Breast epithelium (tissue), 4 donors: ENCODE data around the gene PPIC. TPM values are rescaled to one million over a fixed set of nuclear protein-coding genes. Genes with fewer than 3 reads are reported as not detected.

Experiments
- DNase-seq, 2 donors: peaks; one replicate each; pipeline ENCODE4 v3.0.0-alpha.2; 2019; ENCODE audit warnings: low spot score in 2 of 2
- H3K27ac ChIP-seq, 2 donors: fragments of 200-600 bp; sonication (generic) in 1 of 2; one replicate each; pipeline ENCODE4 v1.5.1; 2016 to 2019; ENCODE audit warnings: mild to moderate bottlenecking in 1 of 2
- H3K27me3 ChIP-seq, 2 donors: fragments of 200-600 bp; sonication (generic) in 1 of 2; one replicate each; pipeline versions ENCODE4 v1.5.1 to v1.6.0; 2017 to 2019; ENCODE audit warnings: control low read depth in 1 of 2, mild to moderate bottlenecking in 1 of 2
- H3K36me3 ChIP-seq: fragments of 200-600 bp; one replicate; pipeline ENCODE4 v1.5.1; 2019
- H3K4me1 ChIP-seq, 2 donors: fragments of 200-600 bp; sonication (generic); one replicate each; pipeline ENCODE4 v1.5.1; 2016 to 2019; ENCODE audit warnings: control low read depth in 1 of 2
- H3K4me3 ChIP-seq, 3 donors: fragments of 200-600 bp; sonication (generic); 1 replicate in 2 of 3; 2 replicates in 1 of 3; pipeline ENCODE4 v1.5.1; 2016 to 2019; ENCODE audit warnings: mild to moderate bottlenecking in 3 of 3, moderate library complexity in 2 of 3
- H3K9me3 ChIP-seq, 2 donors: fragments of 200-600 bp; sonication (generic) in 1 of 2; one replicate each; pipeline ENCODE4 v1.5.1; 2016 to 2019; ENCODE audit warnings: control low read depth in 1 of 2
- POLR2A ChIP-seq: fragments of 450-650 bp; IDR thresholded peaks from one replicate; pipeline ENCODE4 v1.6.1; 2016; ENCODE audit warnings: antibody characterized with exemption, mild to moderate bottlenecking, moderate library complexity
- POLR2AphosphoS5 ChIP-seq, 3 donors: sonication (generic); formaldehyde crosslinking; IDR thresholded peaks; one replicate each; pipeline ENCODE4 v1.6.1; 2017; ENCODE audit warnings: antibody characterized with exemption in 3 of 3
- intact Hi-C: fragments of 100-400 bp; cut with DNase I; formaldehyde crosslinking; loops from one replicate; pipeline ENCODE4 v1.15.1; 2023; ENCODE audit warnings: low total_unique reads
- total RNA-seq, 3 donors: library from RNA; depleted of rRNA; stranded (reverse); fragments of >200 nt; gene quantifications; one replicate each; pipeline ENCODE4 v1.1.0, GENCODE V29; 2016
- TF ChIP-seq, protein P1 (sequence below), 3 donors: fragments of 450-650 bp; IDR thresholded peaks; one replicate each; pipeline ENCODE4 v1.5.1; 2016 to 2017; ENCODE audit warnings: antibody characterized with exemption in 3 of 3, mild to moderate bottlenecking in 3 of 3, moderate library complexity in 3 of 3

PPIC gene
- total RNA-seq, 3 donors from 2014 or later: 18.7 to 33.1 (median 30.3) TPM

DNA sequence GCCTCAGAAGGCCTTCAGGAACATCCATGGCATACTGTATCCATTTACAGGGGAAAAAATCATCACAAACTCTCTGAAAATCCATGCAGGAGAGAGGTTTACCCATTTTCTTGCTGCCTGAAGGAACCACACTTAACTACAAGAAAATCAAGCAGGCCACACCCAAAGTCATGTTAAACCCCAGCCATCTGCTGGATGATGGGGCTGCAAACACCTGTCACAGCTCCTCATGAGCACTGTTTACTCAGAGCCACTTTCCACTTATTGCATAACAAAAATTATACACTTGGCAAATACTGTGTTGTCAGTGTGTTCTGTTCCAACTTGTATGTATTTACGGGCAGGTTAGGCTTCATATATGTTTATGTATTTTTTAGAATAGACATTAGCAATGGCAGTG, 35.8 kb downstream of the PPIC start:
- H3K27ac ChIP-seq: no peak overlapping the region
- no peak for TF ChIP-seq POLR2AphosphoS5 (IDR thresholded peaks at IDR 0.05)
- TF ChIP-seq, protein P1, sequence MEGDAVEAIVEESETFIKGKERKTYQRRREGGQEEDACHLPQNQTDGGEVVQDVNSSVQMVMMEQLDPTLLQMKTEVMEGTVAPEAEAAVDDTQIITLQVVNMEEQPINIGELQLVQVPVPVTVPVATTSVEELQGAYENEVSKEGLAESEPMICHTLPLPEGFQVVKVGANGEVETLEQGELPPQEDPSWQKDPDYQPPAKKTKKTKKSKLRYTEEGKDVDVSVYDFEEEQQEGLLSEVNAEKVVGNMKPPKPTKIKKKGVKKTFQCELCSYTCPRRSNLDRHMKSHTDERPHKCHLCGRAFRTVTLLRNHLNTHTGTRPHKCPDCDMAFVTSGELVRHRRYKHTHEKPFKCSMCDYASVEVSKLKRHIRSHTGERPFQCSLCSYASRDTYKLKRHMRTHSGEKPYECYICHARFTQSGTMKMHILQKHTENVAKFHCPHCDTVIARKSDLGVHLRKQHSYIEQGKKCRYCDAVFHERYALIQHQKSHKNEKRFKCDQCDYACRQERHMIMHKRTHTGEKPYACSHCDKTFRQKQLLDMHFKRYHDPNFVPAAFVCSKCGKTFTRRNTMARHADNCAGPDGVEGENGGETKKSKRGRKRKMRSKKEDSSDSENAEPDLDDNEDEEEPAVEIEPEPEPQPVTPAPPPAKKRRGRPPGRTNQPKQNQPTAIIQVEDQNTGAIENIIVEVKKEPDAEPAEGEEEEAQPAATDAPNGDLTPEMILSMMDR (IDR thresholded peaks at IDR 0.05): no peak
- no peak for TF ChIP-seq POLR2A
- H3K4me3 ChIP-seq: no peak overlapping the region
- no peaks in the 10 kb centered on the region for H3K27me3 ChIP-seq
- no peaks in the 10 kb centered on the region for H3K36me3 ChIP-seq
- no peaks in the 10 kb centered on the region for H3K4me1 ChIP-seq
- intact Hi-C loops: no loop called here
- H3K9me3 ChIP-seq: no peaks in the 10 kb centered on the region
- no peak for DNase-seq

DNA sequence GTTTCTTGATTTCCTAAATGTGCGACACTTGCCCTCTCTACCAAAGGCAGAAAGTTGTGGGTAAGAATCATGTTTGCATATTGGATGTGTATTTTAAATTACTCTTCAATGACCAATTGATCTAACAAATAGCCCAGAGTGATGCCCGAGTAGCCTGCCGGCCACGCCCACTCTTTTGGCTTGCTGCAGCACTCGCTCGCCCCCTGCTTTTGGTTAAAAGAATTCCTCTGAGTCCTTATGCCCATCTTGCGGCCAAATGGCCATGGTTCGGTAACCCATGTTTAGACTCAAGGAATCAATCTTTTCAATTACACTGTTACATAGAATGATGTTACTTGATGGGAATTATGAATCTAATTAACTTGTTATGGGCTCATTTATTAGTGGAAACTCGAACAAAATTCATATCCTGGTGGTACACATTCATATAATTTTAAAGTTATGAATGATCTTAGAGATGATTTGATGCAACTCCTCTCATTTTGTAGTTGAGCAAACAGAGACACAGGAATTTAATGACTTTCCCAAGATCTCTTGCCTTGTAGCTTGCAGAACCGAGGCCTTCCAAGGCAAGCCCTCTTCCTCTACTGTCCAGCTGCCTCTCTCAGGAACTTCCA, 36.5 kb downstream of the PPIC start:
- no peaks in the 10 kb centered on the region for H3K27me3 ChIP-seq
- TF ChIP-seq, protein P1 (IDR thresholded peaks at IDR 0.05): no peak
- TF ChIP-seq POLR2A (no peak), POLR2AphosphoS5 (IDR thresholded peaks at IDR 0.05) (no peak)
- no peaks in the 10 kb centered on the region for H3K4me1 ChIP-seq
- intact Hi-C loops: no loop called here
- no peaks in the 10 kb centered on the region for H3K36me3 ChIP-seq
- no peaks in the 10 kb centered on the region for H3K9me3 ChIP-seq
- DNase-seq: no peak
- no peak overlapping the region for H3K27ac ChIP-seq
- no peak overlapping the region for H3K4me3 ChIP-seq

DNA sequence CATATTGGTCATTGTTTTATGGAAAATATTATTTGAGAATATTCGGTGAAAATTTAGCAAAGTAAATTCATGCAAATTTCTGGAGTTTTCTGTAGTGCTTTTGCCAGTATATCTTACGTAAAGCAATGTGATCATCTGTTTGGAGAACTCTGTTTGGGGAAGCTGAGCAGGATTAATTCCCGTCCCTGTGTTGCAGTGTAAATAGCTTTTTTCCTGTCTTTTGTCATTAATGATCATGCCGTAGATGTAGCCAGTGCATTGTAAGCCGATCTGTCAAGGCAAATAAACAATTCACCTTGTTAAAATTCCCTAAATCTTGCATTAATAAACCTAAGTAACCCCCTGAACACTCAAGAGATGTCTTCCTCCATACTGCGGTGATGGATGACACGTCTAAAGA, 39.2 kb downstream of the PPIC start:
- TF ChIP-seq POLR2A (no peak), POLR2AphosphoS5 (IDR thresholded peaks at IDR 0.05) (no peak)
- TF ChIP-seq, protein P1 (IDR thresholded peaks at IDR 0.05): no peak
- Histone ChIP-seq H3K27me3 (no peaks in the 10 kb centered on the region), H3K4me3 (no peak overlapping the region), H3K27ac (no peak overlapping the region), H3K4me1 (no peaks in the 10 kb centered on the region), H3K9me3 (no peaks in the 10 kb centered on the region), H3K36me3 (no peaks in the 10 kb centered on the region)
- no peak for DNase-seq
- intact Hi-C loops: no loop called here

DNA sequence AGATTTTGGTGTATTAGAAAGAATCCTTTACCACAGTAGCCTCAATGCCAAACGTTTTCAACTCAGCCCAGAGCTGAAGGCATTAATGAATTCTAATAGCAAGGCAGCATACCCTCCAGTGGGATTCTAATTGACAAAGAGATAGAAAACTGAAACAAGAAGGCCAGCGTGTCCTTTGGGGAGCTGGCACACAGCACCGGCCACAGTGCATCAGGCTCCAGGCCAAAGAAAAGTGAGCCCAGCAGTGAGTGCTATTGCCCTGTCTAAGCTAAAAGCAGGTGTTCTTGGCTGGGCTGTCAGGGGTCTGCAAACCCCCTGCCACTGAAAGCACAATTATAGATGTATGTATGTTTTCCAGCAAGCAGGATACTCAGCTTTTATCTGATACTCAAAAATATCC, 40.4 kb downstream of the PPIC start:
- no peaks in the 10 kb centered on the region for H3K9me3 ChIP-seq
- H3K36me3 ChIP-seq: no peaks in the 10 kb centered on the region
- no peak for DNase-seq
- TF ChIP-seq, protein P1 (IDR thresholded peaks at IDR 0.05): no peak
- TF ChIP-seq POLR2A (no peak), POLR2AphosphoS5 (IDR thresholded peaks at IDR 0.05) (no peak)
- H3K27ac ChIP-seq: no peak overlapping the region
- no peak overlapping the region for H3K4me3 ChIP-seq
- no peaks in the 10 kb centered on the region for H3K4me1 ChIP-seq
- intact Hi-C loops: no loop called here
- H3K27me3 ChIP-seq: no peaks in the 10 kb centered on the region

DNA sequence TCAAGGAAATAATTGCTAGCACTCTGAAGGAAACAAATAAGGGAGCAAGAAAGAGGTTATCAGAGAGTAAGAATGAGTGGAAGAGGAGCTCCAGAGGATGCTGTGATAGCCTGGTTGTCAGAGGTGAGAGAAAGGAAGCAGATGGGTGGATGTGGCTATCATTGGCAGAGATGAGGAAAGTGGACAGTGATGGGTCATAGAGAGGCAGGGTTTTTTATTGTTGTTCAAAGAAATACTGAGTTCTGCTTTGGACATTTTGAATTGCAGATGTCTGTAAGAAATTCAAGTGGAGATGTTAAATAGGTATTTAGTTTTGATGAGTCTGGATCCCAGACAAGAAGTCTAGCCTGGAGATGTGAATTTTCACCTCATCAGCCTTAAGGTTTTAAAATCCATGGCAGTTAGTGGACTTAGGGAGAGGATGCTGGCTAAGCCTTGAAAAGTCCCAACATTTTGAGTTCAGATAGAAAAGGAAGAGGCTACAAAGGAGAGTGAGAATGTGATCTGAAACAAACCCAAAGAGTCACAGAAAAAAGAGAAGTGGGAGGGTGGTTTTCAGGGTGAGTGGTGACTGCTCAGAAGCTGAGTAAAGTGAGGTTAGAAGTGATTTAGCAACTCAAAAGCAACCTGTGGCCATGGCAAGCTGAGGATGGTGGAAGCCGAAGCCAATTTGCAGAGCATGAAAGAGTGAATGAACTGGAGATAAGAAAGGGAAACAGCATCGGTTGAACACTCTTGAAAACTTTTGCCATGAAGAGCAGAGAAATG, 50.4 kb downstream of the PPIC start:
- TF ChIP-seq POLR2AphosphoS5 (IDR thresholded peaks at IDR 0.05) (no peak), POLR2A (no peak)
- TF ChIP-seq, protein P1 (IDR thresholded peaks at IDR 0.05): no peak
- no peak overlapping the region for H3K27ac ChIP-seq
- H3K27me3 ChIP-seq: no peaks in the 10 kb centered on the region
- DNase-seq: no peak
- intact Hi-C loops: loop anchor here (2.0 kb wide), 1 partner anchor 61 kb away; no protein-coding TSS in a partner anchor
- no peaks in the 10 kb centered on the region for H3K9me3 ChIP-seq
- no peaks in the 10 kb centered on the region for H3K4me1 ChIP-seq
- H3K36me3 ChIP-seq: no peaks in the 10 kb centered on the region
- H3K4me3 ChIP-seq: no peak overlapping the region
